A673 (cell line): ENCODE measurements around the gene CLN6. TPM values are rescaled to one million over a fixed set of nuclear protein-coding genes. Genes with fewer than 3 reads are reported as not detected.

ENCODE experiments used
- BruUV-seq: library from RNA; stranded (reverse); fragments of 400-500 nt; replicated peaks from 2 replicates; lab custom pipeline; 2021; lab: Mats Ljungman, UMichigan
- CTCF ChIA-PET: fragments of 300-600 bp; sonication (Branson Sonifier 250); formaldehyde crosslinking; loops from one replicate; lab custom pipeline; 2022; ENCODE audit warnings: antibody characterized with exemption; lab: Charles Lee
- POLR2A ChIA-PET: fragments of 300-600 bp; sonication (Branson Sonifier 250); formaldehyde crosslinking; loops from one replicate; lab custom pipeline; 2022; ENCODE audit warnings: antibody characterized with exemption; ENCODE audit not compliant: low non-redundant PET; lab: Charles Lee
- DNase-seq: peaks from one replicate; pipeline ENCODE4 v3.0.0-alpha.2; 2015; ENCODE audit warnings: low spot score
- H3K27ac ChIP-seq: fragments of 200-600 bp; sonication (generic); 2 replicates; pipeline ENCODE4 v1.5.1; 2016; ENCODE audit warnings: mixed run types, low read depth, mild to moderate bottlenecking, mixed read lengths, antibody characterized with exemption, low read length; ENCODE audit not compliant: poor library complexity, severe bottlenecking
- H3K27me3 ChIP-seq: fragments of 200-600 bp; sonication (generic); replicated peaks from 2 replicates; pipeline ENCODE4 v1.6.1; 2017; ENCODE audit warnings: mixed run types, low read depth, mild to moderate bottlenecking, mixed read lengths, antibody characterized with exemption, low read length; ENCODE audit not compliant: insufficient read depth, poor library complexity
- H3K36me3 ChIP-seq: fragments of 200-600 bp; sonication (generic); 2 replicates; pipeline ENCODE4 v1.6.1; 2016; ENCODE audit warnings: mixed run types, mild to moderate bottlenecking, mixed read lengths, antibody characterized with exemption, low read length; ENCODE audit not compliant: insufficient read depth, poor library complexity, severe bottlenecking
- H3K4me1 ChIP-seq: fragments of 200-600 bp; sonication (generic); 2 replicates; pipeline ENCODE4 v1.6.1; 2017; ENCODE audit warnings: mixed run types, mild to moderate bottlenecking, mixed read lengths, antibody characterized with exemption, low read length; ENCODE audit not compliant: insufficient read depth, poor library complexity, severe bottlenecking
- H3K4me3 ChIP-seq: fragments of 200-600 bp; sonication (generic); 2 replicates; pipeline ENCODE4 v1.5.1; 2016; ENCODE audit warnings: low read depth, mixed run types, mild to moderate bottlenecking, mixed read lengths, low read length; ENCODE audit not compliant: poor library complexity, severe bottlenecking
- H3K9me3 ChIP-seq: fragments of 200-600 bp; sonication (generic); 2 replicates; pipeline ENCODE4 v1.6.1; 2016; ENCODE audit warnings: mixed run types, low read depth, mild to moderate bottlenecking, mixed read lengths, antibody characterized with exemption, low read length; ENCODE audit not compliant: poor library complexity, severe bottlenecking
- EZH2 ChIP-seq: fragments of 200-600 bp; sonication (generic); IDR thresholded peaks from 2 replicates; pipeline ENCODE4 v1.6.1; 2017; ENCODE audit warnings: borderline replicate concordance, low read depth, mild to moderate bottlenecking, mixed read lengths, antibody characterized with exemption, low read length; ENCODE audit not compliant: poor library complexity, severe bottlenecking
- intact Hi-C: fragments of 100-400 bp; cut with micrococcal nuclease; formaldehyde crosslinking; loops from one replicate; pipeline ENCODE4 v1.10.0; 2022; ENCODE audit not compliant: unreplicated experiment
- total RNA-seq: library from RNA; stranded (reverse); gene quantifications from 2 replicates; pipeline ENCODE4 v1.2.3, GENCODE V29; 2021
- TF ChIP-seq, protein P1 (sequence below): fragments of 300-800, 200-600 bp; sonication (generic); conservative IDR thresholded peaks from 2 replicates; pipeline ENCODE4 v1.5.1; 2017; ENCODE audit warnings: low read depth, mild to moderate bottlenecking, antibody characterized with exemption, low read length, moderate library complexity, mixed read lengths

Gene CLN6
- total RNA-seq, 1 experiment from 2014 or later: 84.7 TPM

DNA sequence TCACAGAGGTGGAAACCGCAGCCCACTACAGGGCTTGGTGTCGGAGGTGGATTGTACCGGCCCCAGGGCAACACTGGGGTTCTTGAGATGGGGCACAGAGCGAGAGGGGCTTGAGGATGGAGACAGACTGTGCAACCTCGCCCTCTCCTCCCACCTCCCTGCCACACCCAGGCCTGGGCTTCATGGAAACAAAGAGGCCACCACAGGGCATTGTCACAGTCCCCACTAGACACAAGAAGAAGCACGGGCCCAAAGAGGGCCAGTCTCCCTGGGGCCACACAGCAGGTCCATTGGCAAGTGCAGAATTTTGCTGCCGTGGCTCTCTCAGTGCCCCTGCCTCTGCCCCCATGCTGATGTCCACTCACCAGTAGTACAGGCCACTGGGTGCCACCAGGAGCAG lies 20.3 kb downstream of the CLN6 start:
- CTCF ChIA-PET: no interaction called here
- intact Hi-C loops: no loop called here
- H3K27me3 ChIP-seq: no peaks in the 10 kb centered on the region
- BruUV-seq: no TSS peak
- H3K4me1 ChIP-seq: peaks cover 10% of the 10 kb centered on the region
- POLR2A ChIA-PET: no interaction called here
- no peak for DNase-seq
- no peaks in the 10 kb centered on the region for H3K9me3 ChIP-seq
- peak overlapping the region; percentile 40 for H3K27ac ChIP-seq
- H3K4me3 ChIP-seq: no peak overlapping the region
- H3K36me3 ChIP-seq: no peaks in the 10 kb centered on the region
- TF ChIP-seq, protein P1, sequence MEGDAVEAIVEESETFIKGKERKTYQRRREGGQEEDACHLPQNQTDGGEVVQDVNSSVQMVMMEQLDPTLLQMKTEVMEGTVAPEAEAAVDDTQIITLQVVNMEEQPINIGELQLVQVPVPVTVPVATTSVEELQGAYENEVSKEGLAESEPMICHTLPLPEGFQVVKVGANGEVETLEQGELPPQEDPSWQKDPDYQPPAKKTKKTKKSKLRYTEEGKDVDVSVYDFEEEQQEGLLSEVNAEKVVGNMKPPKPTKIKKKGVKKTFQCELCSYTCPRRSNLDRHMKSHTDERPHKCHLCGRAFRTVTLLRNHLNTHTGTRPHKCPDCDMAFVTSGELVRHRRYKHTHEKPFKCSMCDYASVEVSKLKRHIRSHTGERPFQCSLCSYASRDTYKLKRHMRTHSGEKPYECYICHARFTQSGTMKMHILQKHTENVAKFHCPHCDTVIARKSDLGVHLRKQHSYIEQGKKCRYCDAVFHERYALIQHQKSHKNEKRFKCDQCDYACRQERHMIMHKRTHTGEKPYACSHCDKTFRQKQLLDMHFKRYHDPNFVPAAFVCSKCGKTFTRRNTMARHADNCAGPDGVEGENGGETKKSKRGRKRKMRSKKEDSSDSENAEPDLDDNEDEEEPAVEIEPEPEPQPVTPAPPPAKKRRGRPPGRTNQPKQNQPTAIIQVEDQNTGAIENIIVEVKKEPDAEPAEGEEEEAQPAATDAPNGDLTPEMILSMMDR: no peak
- no peak for TF ChIP-seq EZH2

DNA sequence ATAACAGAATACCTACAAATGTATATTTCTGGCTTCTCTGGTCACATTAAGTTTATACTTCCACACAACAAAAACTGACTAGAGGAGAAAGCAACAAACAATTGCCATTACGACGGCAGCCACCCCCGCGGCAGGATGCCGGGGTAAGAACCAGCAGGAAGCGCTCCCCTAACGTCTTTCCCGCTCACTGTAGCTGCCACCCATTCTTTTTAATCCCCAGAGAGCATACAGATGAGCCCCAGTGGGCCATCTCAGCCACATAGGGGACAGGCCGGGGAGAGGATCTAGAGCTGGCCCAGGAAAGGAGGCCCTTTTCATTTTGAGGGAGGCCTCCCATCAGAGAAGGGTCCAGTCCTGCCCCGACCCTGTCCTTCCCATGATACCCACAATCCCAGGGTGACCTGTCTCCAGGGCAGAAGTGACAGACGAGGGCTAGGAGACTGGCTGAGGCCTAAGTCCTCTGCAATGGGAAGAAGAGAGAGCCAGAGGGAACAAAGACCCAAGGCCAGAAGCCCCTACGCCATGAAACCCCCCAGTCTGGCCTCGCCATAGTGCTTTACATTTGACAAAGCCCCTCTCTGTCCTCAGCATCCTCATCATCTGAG lies 20.8 kb downstream of the CLN6 start:
- Histone ChIP-seq H3K27ac (peak overlapping the region; percentile 40), H3K9me3 (no peaks in the 10 kb centered on the region), H3K4me1 (peaks cover 10% of the 10 kb centered on the region), H3K4me3 (no peak overlapping the region), H3K27me3 (no peaks in the 10 kb centered on the region), H3K36me3 (no peaks in the 10 kb centered on the region)
- CTCF ChIA-PET: no interaction called here
- BruUV-seq: no TSS peak
- DNase-seq: no peak
- POLR2A ChIA-PET: no interaction called here
- TF ChIP-seq, protein P1: no peak
- no peak for TF ChIP-seq EZH2
- intact Hi-C loops: no loop called here

DNA sequence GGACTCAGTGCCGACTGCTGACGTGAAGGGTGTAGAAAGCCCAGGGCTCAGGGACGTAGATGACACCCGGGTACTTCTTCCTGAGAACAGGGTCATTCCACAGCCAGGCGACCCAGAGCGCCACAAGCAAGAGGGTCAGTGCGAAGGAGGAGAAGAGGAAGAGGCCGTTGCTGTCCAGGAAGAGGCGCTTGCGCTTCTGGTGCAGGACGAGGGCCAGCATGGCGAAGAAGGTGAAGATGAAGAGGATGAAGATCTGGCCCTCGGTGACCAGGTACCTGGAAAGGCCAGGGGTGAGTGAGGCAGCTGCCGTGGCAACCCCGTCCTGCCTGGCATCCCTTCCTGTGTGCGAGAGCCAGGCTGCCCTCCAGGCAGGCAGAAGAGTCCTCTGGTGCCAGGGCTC lies 21.4 kb downstream of the CLN6 start:
- no peaks in the 10 kb centered on the region for H3K27me3 ChIP-seq
- H3K27ac ChIP-seq: peak overlapping the region; percentile 40
- intact Hi-C loops: no loop called here
- CTCF ChIA-PET: no interaction called here
- POLR2A ChIA-PET: no interaction called here
- no peaks in the 10 kb centered on the region for H3K9me3 ChIP-seq
- no peak for DNase-seq
- H3K4me3 ChIP-seq: no peak overlapping the region
- BruUV-seq: no TSS peak
- peaks cover 10% of the 10 kb centered on the region for H3K4me1 ChIP-seq
- no peaks in the 10 kb centered on the region for H3K36me3 ChIP-seq
- TF ChIP-seq EZH2: no peak
- TF ChIP-seq, protein P1: no peak
